Upper lobe of left lung (tissue), 4 donors: ENCODE data around the gene PARD3B.

ENCODE experiments used
- POLR2A ChIP-seq, 4 donors: fragments of 450-650 bp; IDR thresholded peaks; one replicate each; pipeline ENCODE4 v1.5.1; 2016 to 2017; ENCODE audit warnings: antibody characterized with exemption in 4 of 4, mild to moderate bottlenecking in 2 of 4
- POLR2AphosphoS5 ChIP-seq, 2 donors: sonication (generic); formaldehyde crosslinking; IDR thresholded peaks; one replicate each; pipeline ENCODE4 v1.5.1; 2017; ENCODE audit warnings: antibody characterized with exemption in 2 of 2
- TF ChIP-seq, protein P1 (sequence below), 6 experiments: fragments of 450-650 bp in 4 of 6; fragments of 200-600 bp in 2 of 6; sonication (generic) in 2 of 6; IDR thresholded peaks; one replicate each; pipeline ENCODE4 v1.5.1; 2016 to 2019; ENCODE audit warnings: antibody characterized with exemption in 6 of 6

- TF ChIP-seq, protein P1, sequence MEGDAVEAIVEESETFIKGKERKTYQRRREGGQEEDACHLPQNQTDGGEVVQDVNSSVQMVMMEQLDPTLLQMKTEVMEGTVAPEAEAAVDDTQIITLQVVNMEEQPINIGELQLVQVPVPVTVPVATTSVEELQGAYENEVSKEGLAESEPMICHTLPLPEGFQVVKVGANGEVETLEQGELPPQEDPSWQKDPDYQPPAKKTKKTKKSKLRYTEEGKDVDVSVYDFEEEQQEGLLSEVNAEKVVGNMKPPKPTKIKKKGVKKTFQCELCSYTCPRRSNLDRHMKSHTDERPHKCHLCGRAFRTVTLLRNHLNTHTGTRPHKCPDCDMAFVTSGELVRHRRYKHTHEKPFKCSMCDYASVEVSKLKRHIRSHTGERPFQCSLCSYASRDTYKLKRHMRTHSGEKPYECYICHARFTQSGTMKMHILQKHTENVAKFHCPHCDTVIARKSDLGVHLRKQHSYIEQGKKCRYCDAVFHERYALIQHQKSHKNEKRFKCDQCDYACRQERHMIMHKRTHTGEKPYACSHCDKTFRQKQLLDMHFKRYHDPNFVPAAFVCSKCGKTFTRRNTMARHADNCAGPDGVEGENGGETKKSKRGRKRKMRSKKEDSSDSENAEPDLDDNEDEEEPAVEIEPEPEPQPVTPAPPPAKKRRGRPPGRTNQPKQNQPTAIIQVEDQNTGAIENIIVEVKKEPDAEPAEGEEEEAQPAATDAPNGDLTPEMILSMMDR (IDR thresholded peaks at IDR 0.05): no peak
- no peak for TF ChIP-seq POLR2A (IDR thresholded peaks at IDR 0.05)
- TF ChIP-seq POLR2AphosphoS5 (IDR thresholded peaks at IDR 0.05): no peak
Observed at GRCh38 chr2:205267323-205267722, 722.0 kb downstream of the PARD3B start.
